Superior temporal gyrus (tissue), 1 donor: ENCODE measurements around the gene PTPRZ1.

Experiments used
- DNase-seq: peaks from one replicate; pipeline ENCODE4 v3.0.0-alpha.2; 2016; ENCODE audit errors: extremely low spot score

PTPRZ1 gene

DNA sequence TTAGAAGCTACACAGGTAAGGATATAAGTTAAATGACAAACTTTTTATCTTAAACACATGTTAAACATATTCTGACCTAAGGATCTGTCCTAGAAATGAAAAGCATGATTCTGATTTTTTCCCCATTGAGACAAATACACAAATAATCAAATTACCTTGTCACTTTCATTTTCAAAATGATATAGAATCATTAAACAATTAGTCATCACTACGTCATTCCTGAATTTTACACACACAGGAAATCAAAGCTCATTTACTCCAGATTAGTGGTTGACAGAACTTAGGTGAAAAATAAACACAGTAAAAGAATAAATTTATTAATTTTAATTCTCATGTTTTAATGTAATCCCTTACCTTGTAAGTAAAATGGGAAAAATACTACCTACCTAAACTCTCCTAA lies 182.1 kb downstream of the PTPRZ1 start:
- DNase-seq = no peak

DNA sequence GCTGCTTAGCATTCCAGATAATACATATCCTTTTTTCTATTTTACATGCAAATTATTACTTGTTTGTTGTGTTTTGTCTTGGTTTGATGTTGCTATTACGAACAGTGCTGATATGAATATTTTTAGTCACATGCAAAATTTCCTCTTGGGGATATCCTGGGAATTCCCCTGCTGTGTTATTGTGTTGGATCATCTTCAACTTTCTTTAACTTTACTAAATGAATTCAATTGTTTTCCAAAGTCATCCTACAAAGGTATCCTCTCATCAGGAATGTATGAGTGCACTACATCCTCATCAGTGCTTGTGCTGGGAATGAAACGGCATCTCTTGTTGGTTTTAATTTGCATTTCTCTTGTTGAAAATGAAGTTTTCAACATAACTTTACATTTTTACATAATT lies 184.0 kb downstream of the PTPRZ1 start:
- no peak for DNase-seq

DNA sequence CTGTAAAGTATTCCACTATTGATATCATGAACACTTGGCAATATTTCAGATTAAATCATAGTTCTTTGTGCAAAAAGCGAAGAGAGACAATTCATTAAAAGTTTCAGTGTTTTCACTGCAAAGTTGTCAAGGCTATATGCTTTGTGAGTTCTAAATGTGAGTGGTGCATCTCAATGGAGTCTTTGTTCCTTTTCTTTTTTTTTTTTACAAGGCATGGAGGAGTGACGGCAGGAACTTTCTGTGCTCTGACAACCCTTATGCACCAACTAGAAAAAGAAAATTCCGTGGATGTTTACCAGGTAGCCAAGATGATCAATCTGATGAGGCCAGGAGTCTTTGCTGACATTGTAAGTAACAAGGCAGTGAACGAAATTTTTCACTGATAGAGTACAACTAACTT lies 186.6 kb downstream of the PTPRZ1 start:
- DNase-seq = no peak

DNA sequence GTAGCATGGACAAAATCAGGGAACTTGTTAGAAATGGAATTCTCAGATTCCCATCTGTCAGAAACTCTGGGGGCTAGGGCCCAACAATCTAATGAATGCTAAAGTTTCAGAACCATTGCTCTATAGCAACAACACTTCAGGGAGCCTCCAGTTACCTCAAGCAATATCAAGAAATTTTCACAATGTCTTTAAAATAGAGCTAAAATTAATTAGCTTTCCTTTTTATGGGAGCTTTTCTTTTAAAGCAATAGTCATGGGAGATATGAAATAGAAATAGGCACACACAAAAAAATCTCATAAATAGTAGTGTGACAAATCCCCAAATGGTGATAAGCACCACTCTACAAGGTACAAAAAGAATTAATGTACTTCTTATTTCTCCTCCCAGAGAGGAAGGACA lies 190.2 kb downstream of the PTPRZ1 start:
- no peak for DNase-seq

DNA sequence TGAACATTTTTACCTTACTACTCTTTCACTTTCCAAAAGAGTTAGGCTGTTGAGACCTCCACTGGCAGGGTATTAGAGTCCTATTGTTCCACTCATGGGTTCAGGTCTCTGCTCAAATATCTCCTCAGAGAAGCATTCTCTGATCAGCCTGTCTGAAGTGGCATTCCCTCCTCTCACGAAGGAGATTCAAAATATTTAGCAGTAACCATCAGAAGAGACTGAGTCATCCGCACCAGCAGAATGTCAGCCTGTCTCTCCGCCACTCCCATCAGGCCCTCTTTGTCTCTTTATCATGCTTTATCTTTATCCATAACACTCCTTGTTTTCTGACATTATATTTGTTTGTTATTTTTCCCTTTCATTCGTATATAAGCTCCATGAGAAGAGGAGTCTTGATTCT lies 192.0 kb downstream of the PTPRZ1 start:
- DNase-seq = no peak

DNA sequence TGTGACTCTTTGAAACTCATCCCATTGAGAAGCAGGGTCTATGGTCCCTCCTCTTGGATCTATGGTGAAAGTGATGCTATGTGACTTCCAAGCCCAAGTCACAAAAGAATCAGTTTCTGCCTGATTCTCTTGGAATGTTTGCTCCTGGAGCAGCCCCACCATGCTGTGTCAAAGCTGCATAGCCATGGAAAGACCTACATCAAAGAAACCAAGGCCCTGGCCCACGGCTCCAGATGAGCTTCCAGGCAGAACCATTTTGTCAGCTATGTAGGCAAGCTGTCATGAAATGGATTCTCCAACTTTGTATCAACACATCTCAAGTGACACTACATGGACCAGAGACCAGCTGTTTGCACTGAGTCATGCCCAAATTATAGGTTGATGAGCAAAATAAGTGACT lies 194.1 kb downstream of the PTPRZ1 start:
- DNase-seq = no peak

DNA sequence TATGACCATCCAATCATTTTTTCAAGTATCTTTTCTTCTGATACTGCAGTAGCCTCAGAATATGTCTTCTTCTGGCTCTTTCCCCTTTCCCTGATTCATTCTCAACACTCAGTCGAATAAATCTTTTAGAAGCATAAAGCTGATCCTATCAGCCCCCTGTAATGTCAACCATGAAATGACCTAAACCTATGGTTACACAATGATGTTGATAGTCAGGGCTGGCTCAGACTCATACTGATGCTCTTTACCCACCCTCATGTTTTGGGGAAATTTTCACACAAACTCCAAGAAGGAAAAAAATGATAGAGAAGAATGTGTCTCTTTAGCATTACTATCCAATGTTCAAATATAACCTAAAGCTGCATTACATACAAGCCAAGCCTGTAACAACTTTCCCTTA lies 195.1 kb downstream of the PTPRZ1 start:
- no peak for DNase-seq

DNA sequence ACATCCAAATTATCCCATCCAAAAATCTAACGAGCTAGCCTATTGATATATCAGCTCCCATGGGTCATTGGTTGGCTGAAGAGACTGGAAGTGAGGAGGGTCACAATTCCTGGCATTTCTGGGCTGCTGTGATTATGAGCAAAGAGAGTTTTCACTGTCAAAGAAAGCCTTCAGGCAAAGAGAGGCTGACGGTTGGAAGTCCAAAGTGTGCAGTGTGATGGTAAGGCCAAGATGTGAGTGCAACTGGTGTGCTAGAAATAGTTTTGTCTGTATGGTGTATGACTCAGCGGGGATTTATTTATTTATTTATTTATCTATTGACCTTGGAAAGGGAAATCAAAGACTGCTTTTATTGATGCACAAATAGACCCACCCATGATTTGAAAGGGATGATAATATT lies 196.0 kb downstream of the PTPRZ1 start:
- no peak for DNase-seq

DNA sequence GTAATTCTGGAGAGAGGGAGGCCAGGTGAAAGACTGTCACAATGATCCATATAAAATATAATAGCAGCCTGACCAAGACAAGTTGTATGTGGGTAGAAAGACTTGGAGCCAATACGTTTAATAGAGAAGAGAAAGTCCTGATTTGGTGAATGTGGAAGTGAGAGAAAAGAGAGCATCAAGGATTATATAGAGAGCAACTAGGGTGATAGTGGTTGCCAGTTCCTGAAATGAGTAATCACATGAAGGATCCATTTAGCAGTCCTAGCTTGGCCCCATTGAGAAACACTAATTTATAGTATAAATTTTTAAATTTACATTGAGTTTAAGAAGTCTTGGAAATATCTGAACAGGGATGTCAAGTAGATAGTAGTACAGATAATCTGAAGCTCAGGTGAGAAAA lies 197.1 kb downstream of the PTPRZ1 start:
- no peak for DNase-seq

DNA sequence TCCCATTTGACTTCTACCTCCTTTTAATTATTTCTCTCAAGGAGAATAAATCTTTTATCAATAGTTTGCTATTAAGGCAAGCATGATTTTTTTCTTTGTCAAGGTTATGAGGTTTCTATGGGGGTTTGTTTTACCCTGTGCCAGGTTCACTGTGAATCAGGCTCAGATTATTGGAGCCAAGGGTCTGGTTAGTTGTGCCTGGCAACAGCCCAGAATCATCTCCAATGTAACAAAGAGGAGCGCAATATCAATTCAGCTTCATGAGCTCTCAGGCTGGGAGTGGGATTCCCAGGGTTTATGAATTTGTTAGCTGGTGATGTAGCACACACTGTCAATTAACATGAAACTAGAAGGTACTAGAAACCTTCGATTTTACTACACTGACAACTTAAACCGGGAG lies 197.9 kb downstream of the PTPRZ1 start:
- DNase-seq = no peak

DNA sequence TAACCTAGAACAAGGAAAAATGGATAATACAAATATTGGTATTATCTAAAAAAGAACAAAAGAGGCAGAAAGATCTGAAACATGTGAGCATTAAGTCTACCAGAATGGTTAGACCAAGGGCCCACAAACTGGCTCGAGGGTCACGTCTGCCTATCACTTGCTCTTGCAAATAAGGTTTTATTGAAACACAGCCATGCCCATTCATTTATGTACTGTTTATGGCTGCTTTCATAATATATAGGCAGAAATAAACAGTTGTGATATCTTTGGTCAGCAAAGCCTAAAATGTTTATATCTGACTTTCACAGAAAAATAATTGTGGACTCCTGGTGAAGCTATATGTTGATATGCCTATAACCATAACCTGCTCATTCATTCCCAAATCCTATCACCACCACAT lies 199.3 kb downstream of the PTPRZ1 start:
- no peak for DNase-seq

DNA sequence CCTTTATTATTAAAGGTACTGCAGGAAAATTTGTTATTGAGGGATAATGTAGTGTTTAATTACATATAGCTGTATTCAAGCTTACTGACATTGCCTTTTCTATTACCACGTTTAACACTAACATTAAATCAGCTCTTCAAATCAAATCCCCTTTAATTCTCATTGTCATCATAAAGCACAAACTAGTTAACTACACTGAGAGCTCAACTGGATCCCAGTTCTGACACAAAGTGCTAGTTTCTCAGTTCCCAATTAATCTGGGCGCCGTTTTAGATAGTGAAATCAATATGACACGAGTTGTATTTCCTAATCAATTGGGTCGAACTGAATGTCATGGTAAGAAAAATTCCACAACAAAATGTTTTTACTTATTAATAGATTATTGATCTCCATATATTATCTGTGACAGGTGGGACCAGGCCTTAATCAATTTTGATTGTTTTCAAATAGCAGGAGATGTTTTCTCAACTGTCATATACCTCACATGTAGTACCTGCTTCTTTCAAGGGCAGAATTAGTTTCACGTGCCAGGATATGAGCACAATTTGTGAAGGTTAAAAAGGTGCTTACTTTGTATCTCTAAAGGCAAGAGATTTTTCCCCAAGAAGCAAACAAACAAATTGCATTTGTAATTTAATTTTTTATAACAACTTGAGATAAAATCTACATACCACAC lies 200.1 kb downstream of the PTPRZ1 start:
- DNase-seq = no peak

DNA sequence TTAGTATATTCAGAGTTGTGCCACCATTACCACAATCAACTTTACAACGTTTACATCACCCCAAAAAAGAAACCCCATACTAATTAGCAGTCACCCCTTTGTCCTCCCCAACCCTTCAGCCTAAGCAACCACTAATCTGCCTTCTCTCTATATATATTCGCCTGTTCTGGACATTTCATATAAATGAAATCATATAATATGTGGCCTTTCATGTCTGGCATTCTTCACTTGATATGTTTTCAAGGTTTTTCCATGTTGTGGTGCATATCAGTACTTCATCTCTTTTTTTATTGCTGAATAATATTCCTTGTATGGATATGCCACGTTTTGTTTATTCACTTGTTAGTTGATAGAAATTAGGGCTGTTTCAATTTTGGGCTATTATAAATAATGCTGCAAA lies 200.7 kb downstream of the PTPRZ1 start:
- no peak for DNase-seq

DNA sequence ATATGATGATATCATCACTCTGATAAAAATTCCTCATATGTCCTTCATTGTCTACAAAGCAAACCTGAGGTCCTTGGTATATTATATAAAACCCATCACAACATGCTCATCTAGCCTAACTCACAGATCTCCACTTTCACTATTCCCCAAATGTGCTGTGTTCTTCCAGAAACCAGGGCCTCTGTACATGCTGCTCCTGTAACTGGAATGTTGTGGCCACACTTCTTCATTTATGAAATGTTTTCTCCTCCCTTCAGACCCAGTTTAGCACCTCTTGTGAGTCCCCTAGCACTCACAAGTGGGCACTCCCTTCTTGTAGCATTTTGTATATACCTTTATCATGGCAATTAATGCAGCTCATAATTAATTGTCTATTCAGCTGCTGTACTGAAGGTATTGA lies 209.2 kb downstream of the PTPRZ1 start:
- no peak for DNase-seq

DNA sequence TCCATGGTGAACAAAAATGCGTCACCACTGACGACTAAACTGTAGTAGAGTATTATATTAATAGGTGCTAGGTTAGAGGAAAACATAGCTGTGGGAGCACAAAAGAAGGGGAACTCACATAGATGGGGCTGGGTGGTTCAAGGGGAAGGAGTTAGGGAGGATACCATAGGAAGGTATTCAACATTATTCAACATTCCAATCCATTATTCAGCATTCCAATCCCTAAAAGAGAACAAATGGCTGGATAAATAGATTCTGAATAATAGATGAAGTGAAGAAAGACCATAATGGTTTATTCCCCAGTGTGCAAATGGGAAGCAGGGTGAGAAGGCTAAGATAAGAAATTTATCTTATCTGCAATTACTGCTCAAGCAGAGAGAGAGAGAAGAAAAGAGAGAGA lies 209.7 kb downstream of the PTPRZ1 start:
- DNase-seq = no peak

DNA sequence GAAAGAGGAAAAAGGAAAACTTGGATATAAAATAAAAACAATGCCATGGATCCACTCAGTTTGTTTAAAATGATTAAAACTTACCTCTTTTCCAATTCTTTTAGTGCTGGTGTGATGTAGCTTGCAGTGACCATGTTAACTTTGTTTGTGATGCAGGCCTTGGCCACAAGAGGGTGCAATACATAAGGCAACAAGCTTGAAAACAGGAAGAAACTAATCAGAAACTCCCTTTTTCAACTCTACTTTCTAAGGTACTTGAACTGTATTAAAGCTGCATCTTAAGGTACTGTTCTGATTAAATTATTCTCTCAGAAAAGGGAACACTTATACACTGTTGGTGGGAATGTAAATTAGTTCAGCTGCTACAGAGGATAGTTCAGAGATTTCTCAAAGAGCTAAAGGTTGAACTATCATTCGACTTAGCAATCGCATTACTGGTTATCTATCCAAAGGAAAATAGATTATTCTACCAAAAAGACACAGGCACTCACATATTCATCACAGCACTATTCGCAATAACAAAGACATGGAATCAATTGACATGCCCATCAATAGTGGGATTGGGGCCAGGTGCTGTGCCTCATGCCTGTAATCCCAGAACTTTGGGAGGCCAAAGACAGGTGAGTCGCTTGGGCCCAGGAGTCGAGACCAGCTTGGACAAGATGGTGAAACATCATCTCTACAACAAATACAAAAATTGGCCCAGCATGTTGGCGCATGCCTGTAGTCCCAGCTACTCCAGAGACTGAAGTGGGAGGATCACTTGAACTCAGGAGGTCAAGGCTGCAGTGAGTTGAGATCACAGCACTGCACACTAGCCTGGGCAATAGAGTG lies 220.2 kb downstream of the PTPRZ1 start:
- peak; percentile 85 for DNase-seq

DNA sequence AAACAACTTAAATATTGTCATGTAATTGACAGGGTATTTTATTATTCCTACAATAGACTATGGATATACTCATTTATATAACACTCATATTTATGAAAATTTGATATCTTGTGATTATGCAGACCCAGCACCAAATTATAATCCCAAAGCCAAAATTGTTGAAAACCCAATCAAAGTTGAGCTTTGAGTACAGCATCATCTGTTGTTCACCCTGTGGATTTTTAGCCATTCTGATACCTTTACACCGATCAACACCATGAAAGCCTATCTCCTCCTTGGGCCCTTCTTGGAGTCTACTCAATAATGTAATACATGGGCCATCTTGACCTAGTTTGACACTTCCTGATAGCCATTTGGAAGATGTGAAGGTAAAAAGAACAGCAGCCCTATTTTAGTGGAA lies 221.6 kb downstream of the PTPRZ1 start:
- no peak for DNase-seq

DNA sequence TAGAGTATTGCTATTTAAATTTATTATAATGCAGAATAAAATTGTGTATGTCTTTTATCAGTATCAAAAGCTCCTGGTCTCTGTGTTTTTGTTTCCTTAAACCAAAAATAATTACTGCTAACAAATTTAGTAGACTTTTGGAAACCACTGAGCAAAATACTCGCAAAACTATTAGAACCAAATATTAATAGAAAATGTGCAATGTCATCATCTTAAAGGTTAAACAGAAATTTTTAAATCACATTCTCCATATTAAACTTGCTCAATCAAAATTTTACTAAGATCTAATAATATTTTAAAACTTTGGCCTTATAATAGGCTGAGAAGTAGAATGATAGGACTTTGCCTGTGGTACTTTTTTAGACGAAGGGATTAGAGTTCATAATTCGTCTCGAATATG lies 222.7 kb downstream of the PTPRZ1 start:
- DNase-seq = no peak

DNA sequence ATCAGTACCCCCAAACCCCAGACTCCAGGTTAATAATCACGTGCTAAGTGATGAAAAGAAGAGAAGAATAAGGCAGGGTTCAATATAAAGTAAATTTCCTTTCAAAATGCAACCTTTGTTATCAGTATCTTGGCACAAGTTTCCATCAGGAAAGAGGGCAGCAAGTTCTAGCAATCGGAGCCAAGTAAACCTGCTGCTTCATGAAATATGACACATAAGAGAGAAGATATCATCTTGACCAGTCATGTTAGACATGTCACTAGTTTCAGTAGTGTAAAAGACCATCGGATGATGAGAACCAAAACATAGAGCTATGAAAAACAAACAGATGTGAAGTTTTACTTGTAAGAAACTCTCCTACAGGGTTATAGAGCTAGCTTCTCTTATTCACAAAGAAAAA lies 227.1 kb downstream of the PTPRZ1 start:
- DNase-seq = no peak

DNA sequence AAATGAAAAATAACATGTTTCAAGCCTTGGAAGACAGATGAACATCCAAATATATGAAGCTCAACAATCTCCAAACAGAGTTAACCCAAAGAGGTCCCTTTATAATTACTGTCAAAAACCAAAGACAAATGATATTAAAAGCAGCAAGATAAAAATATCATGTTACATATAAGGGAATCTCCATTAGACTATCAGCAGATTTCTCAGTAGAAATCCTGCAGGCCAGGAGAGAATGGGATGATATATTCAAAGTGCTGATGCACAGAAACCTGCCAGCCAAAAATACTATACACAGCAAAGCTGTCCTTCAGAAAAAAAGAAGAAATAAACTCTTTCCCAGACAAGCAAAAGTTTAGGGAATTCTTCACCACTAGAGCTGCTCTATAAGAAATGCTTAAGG lies 230.1 kb downstream of the PTPRZ1 start:
- no peak for DNase-seq
